MM.1S (cell line): ENCODE data around the gene UGT3A2.

ENCODE experiments used
- EZH2 ChIP-seq: fragments of 300-600 bp; sonication (generic); optimal IDR thresholded peaks from 2 replicates; pipeline ENCODE3; 2017; ENCODE audit warnings: low read depth, mild to moderate bottlenecking, antibody characterized with exemption, low read length, mixed read lengths
- TF ChIP-seq, protein P1 (sequence below): fragments of 300-600 bp; sonication (generic); IDR thresholded peaks from 2 replicates; pipeline ENCODE4 v1.5.1; 2016; ENCODE audit warnings: antibody characterized with exemption, low read length, mixed read lengths

DNA sequence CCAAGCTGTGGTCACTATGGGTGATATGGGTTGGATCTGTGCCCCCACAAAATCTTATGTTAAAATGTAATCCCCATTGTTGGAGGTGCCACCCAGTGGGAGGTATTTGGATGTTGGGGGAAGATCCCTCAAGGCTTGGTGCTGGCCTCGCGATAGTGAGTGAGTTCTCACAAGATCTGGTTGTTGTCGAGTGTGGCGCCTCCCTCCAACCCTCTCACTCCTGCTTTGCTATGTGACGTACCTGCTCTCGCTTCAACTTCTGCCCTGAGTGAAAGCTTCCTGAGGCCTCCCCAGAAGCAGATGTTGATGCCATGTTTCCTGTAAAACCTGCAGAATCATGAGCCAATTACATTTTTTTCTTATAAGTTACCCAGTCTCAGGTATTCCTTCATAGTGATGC is 35.5 kb downstream of the UGT3A2 start:
- TF ChIP-seq, protein P1, sequence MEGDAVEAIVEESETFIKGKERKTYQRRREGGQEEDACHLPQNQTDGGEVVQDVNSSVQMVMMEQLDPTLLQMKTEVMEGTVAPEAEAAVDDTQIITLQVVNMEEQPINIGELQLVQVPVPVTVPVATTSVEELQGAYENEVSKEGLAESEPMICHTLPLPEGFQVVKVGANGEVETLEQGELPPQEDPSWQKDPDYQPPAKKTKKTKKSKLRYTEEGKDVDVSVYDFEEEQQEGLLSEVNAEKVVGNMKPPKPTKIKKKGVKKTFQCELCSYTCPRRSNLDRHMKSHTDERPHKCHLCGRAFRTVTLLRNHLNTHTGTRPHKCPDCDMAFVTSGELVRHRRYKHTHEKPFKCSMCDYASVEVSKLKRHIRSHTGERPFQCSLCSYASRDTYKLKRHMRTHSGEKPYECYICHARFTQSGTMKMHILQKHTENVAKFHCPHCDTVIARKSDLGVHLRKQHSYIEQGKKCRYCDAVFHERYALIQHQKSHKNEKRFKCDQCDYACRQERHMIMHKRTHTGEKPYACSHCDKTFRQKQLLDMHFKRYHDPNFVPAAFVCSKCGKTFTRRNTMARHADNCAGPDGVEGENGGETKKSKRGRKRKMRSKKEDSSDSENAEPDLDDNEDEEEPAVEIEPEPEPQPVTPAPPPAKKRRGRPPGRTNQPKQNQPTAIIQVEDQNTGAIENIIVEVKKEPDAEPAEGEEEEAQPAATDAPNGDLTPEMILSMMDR = no peak
- TF ChIP-seq EZH2 = no peak
